HEK293T (cell line): Measurements from ENCODE around the gene ITPK1.

Experiments
- BHLHE40 ChIP-seq: fragments of 450-650 bp; IDR thresholded peaks from 2 replicates; pipeline ENCODE4 v1.6.1; 2016; ENCODE audit warnings: mild to moderate bottlenecking, moderate library complexity, borderline replicate concordance
- FOXK2 ChIP-seq: fragments of 450-650 bp; IDR thresholded peaks from 2 replicates; pipeline ENCODE4 v1.6.1; 2016; ENCODE audit warnings: mild to moderate bottlenecking
- FOXM1 ChIP-seq: fragments of 450-650 bp; IDR thresholded peaks from 2 replicates; pipeline ENCODE4 v1.6.1; 2017; ENCODE audit warnings: mild to moderate bottlenecking, borderline replicate concordance
- SP1 ChIP-seq: fragments of 450-650 bp; IDR thresholded peaks from 2 replicates; pipeline ENCODE4 v1.6.1; 2017
- SUZ12 ChIP-seq: fragments of 450-650 bp; IDR thresholded peaks from 2 replicates; pipeline ENCODE4 v1.6.1; 2016; ENCODE audit warnings: mild to moderate bottlenecking
- TARDBP ChIP-seq: fragments of 450-650 bp; IDR thresholded peaks from 2 replicates; pipeline ENCODE4 v1.6.1; 2016

DNA sequence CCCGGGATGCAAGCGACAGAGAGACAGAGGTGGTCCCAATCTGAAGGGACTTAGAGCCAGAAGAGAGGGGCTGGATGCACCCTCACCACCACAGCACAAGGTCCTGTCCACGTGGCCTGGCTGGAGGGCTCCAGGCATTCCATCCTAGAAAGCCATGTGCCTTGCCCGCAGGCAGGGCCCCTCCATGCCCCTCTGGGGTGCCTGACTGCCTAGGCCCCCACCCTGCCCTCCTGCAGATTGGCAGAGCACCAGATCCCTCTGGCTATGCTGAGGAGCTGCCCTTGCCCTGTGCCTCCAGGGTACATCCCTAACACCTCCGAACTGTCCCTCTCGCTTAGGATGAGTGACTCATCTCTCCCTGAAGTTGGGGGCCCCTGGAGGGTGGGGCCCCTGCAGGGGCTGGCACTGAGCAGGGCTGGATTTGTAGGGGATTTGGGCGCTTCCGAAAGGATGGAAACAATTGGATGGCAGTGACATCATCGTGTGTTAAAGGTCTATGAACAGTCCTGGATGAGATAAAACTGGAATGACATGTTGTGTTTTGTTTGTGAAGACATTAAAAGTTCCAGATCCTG, 141.8 kb downstream of the ITPK1 start:
- TF ChIP-seq TARDBP: no peak
- no peak for TF ChIP-seq BHLHE40
- no peak for TF ChIP-seq SUZ12
- no peak for TF ChIP-seq SP1
- TF ChIP-seq FOXM1: no peak
- no peak for TF ChIP-seq FOXK2
